ENCODE results near the gene MED12. TPM values are rescaled to one million over a fixed set of nuclear protein-coding genes. Genes with fewer than 3 reads are reported as not detected.

Gene MED12
- total RNA-seq, 2 experiments from 2014 or later: 44.5 to 55.3 TPM

DNA sequence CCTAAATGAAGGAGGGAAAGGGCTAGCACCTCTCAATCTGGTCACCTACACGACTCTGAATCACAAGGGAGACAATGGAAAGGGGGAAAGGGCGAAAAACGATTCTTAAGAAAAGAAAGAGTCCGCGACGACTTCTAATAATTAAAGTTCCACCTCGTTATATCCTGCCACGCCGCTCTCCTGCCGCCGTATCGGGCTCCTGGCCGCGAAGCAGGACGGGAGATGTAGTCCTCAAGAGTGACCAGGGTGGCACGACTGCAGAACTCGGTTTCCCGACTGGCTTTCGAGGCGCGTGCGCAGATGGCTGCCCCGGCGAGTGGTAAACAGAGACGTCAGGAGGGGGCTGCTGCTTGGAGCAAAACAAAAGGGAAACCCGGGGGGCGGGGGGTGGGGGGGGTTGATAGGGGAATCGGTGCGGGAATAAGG is 22.8 kb upstream of the MED12 start, which contains the start of gene FOXO4:
Gene FOXO4 (plus strand): TSS at position 297 of the 426 bp plus-strand sequence. CDS start 678 bp downstream, outside the sequence.
- H3K4me3 Mint-ChIP-seq: peak within 1 kb of the TSS; percentile 96
- CTCF ChIA-PET: interaction anchor here (1.1 kb wide), 1 partner anchor 34 kb away, joined by 4 read pairs; no protein-coding TSS in a partner anchor

GRCh38 chrX:71095981-71096759 is 22.2 kb upstream of the MED12 start:
- TF ChIP-seq CTCF (IDR thresholded peaks at IDR 0.05): no peak
- POLR2A ChIA-PET: interaction anchor here (0.6 to 2.8 kb wide), 10 partner anchors 9 to 270 kb away, joined by 3 to 34 read pairs (median 5); partner anchors contain the start of genes IL2RG, MED12, NONO and SNX12
- no peaks in the 10 kb centered on the region for H3K27me3 ChIP-seq (ENCODE audit: control insufficient read depth in 1 of 2, insufficient read depth in 2 of 2, low read length in 2 of 2)
- peak; percentile 62 for ATAC-seq (ENCODE audit: poor library complexity)
- H3K27ac ChIP-seq (ENCODE audit: low read depth in 1 of 2, low read length in 2 of 2): peak overlapping the region; percentile 41 to 62
- H3K36me3 ChIP-seq (ENCODE audit: insufficient read depth, low read length): no peaks in the 10 kb centered on the region
- Mint-ChIP-seq H3K27ac (peak overlapping the region; percentile 98), H3K27me3 (no peaks in the 10 kb centered on the region), H3K9me3 (no peaks in the 10 kb centered on the region), H3K36me3 (ENCODE audit: low read depth) (peaks cover 9% of the 10 kb centered on the region), H3K4me1 (ENCODE audit: low read depth) (peaks cover 56% of the 10 kb centered on the region), H3K4me3 (peak overlapping the region; percentile 96)
- peak in 6 of 14 experiments; percentile 33 to 81 (median 60) for DNase-seq
- no peaks in the 10 kb centered on the region for H3K9me3 ChIP-seq (ENCODE audit: control insufficient read depth in 1 of 2, insufficient read depth in 1 of 2, low read length in 2 of 2)
- intact Hi-C loops (cut with DNase I, micrococcal nuclease): loop anchor here (2.0 to 10.0 kb wide), 2 partner anchors 27 to 159 kb away; partner anchors contain the start of genes SNX12 (in 2 of the 2) and ZMYM3 (in 2 of the 2)
- H3K4me1 ChIP-seq (ENCODE audit: insufficient read depth, low read length): peaks cover 43% of the 10 kb centered on the region
- CTCF ChIA-PET: interaction anchor here (1.1 kb wide), 1 partner anchor 33 kb away, joined by 4 read pairs; no protein-coding TSS in a partner anchor
- H3K4me3 ChIP-seq (ENCODE audit: low read length): peak overlapping the region; percentile 83

More for the DNA sequence above, 22.8 kb upstream of the MED12 start, which contains the start of gene FOXO4:
- Histone ChIP-seq H3K36me3 (ENCODE audit: insufficient read depth, low read length) (no peaks in the 10 kb centered on the region), H3K27ac (ENCODE audit: low read depth in 1 of 2, low read length in 2 of 2) (peak within 1 kb of the TSS; percentile 41 to 62), H3K9me3 (ENCODE audit: control insufficient read depth in 1 of 2, insufficient read depth in 1 of 2, low read length in 2 of 2) (no peaks in the 10 kb centered on the region), H3K4me1 (ENCODE audit: insufficient read depth, low read length) (peaks cover 37% of the 10 kb centered on the region), H3K4me3 (ENCODE audit: low read length) (peak within 1 kb of the TSS; percentile 83), H3K27me3 (ENCODE audit: control insufficient read depth in 1 of 2, insufficient read depth in 2 of 2, low read length in 2 of 2) (no peaks in the 10 kb centered on the region)
- DNase-seq (peak; percentile 75 to 94 (median 86)), ATAC-seq (ENCODE audit: poor library complexity) (peak; percentile 85)
- Mint-ChIP-seq H3K9me3 (no peaks in the 10 kb centered on the region), H3K36me3 (ENCODE audit: low read depth) (peaks cover 9% of the 10 kb centered on the region), H3K4me1 (ENCODE audit: low read depth) (peaks cover 50% of the 10 kb centered on the region), H3K27me3 (no peaks in the 10 kb centered on the region), H3K27ac (peak within 1 kb of the TSS; percentile 98)
- no peak for TF ChIP-seq CTCF (IDR thresholded peaks at IDR 0.05)
- POLR2A ChIA-PET: interaction anchor here (0.6 to 2.8 kb wide), 10 partner anchors 9 to 270 kb away, joined by 3 to 34 read pairs (median 5); partner anchors contain the start of genes IL2RG, MED12, NONO and SNX12
- intact Hi-C loops (cut with DNase I, micrococcal nuclease): loop anchor here (10.0 kb wide), 1 partner anchor 159 kb away; the partner anchor contains the start of gene ZMYM3 (in 2 of the 2)

DNA sequence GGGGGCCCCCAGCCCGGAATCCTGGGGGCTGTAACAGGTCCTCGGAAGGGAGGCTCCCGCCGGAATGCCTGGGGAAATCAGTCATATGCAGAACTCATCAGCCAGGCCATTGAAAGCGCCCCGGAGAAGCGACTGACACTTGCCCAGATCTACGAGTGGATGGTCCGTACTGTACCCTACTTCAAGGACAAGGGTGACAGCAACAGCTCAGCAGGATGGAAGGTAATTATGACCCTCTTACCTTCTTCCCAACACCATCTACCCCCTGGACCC is 21.7 kb upstream of the MED12 start:
- no peaks in the 10 kb centered on the region for H3K36me3 ChIP-seq (ENCODE audit: insufficient read depth, low read length)
- no peaks in the 10 kb centered on the region for H3K27me3 Mint-ChIP-seq
- H3K9me3 ChIP-seq (ENCODE audit: control insufficient read depth in 1 of 2, insufficient read depth in 1 of 2, low read length in 2 of 2): no peaks in the 10 kb centered on the region
- ATAC-seq (ENCODE audit: poor library complexity) (no peak), DNase-seq (peak in 1 of 14 experiments; percentile 14)
- peak overlapping the region; percentile 98 for H3K27ac Mint-ChIP-seq
- CTCF ChIA-PET: interaction anchor here (1.1 kb wide), 1 partner anchor 33 kb away, joined by 4 read pairs; no protein-coding TSS in a partner anchor
- TF ChIP-seq CTCF (IDR thresholded peaks at IDR 0.05): no peak
- H3K4me1 ChIP-seq (ENCODE audit: insufficient read depth, low read length): peaks cover 49% of the 10 kb centered on the region
- no peaks in the 10 kb centered on the region for H3K9me3 Mint-ChIP-seq
- H3K27ac ChIP-seq (ENCODE audit: low read depth in 1 of 2, low read length in 2 of 2): peak overlapping the region; percentile 41 to 62
- intact Hi-C loops (cut with DNase I, micrococcal nuclease): loop anchor here (2.0 to 10.0 kb wide), 2 partner anchors 28 to 158 kb away; partner anchors contain the start of genes SNX12 (in 2 of the 2) and ZMYM3 (in 2 of the 2)
- H3K4me1 Mint-ChIP-seq (ENCODE audit: low read depth): peaks cover 61% of the 10 kb centered on the region
- H3K27me3 ChIP-seq (ENCODE audit: control insufficient read depth in 1 of 2, insufficient read depth in 2 of 2, low read length in 2 of 2): no peaks in the 10 kb centered on the region
- H3K4me3 ChIP-seq (ENCODE audit: low read length): peak overlapping the region; percentile 83
- peak overlapping the region; percentile 96 for H3K4me3 Mint-ChIP-seq
- POLR2A ChIA-PET: interaction anchor here (0.6 to 2.8 kb wide), 9 partner anchors 8 to 269 kb away, joined by 3 to 34 read pairs (median 5); partner anchors contain the start of genes IL2RG, MED12, NONO and TAF1
- peaks cover 9% of the 10 kb centered on the region for H3K36me3 Mint-ChIP-seq (ENCODE audit: low read depth)

Measured in CD4-positive, alpha-beta T cell (primary cell).